ENCODE results near the gene WIZ. TPM values are rescaled to one million over a fixed set of nuclear protein-coding genes. Genes with fewer than 3 reads are reported as not detected.

The WIZ gene
- total and polyA plus RNA-seq, 2 experiments from 2014 or later: 8.9 to 39.5 TPM

DNA sequence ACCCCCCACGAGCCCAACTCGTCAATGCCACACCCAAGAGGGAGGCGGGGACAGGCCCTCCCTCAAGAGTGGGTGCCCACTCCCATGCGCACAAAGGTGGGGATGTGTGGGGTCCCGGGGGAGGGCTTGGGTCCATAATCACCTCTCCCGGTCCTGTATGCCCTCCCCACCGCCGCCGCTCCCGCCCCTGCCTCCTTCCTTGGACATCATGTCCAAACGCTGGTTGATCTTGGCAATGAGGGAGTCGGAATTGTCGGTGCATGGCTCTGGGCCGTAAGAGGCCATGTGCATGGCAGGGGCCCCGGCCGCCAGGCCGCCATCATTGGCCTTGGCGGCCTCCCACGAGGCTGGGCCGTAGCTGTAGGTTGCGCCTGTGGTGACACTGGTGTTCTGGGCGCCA lies 76.1 kb downstream of the WIZ start (continued):
- TF ChIP-seq, protein P1, sequence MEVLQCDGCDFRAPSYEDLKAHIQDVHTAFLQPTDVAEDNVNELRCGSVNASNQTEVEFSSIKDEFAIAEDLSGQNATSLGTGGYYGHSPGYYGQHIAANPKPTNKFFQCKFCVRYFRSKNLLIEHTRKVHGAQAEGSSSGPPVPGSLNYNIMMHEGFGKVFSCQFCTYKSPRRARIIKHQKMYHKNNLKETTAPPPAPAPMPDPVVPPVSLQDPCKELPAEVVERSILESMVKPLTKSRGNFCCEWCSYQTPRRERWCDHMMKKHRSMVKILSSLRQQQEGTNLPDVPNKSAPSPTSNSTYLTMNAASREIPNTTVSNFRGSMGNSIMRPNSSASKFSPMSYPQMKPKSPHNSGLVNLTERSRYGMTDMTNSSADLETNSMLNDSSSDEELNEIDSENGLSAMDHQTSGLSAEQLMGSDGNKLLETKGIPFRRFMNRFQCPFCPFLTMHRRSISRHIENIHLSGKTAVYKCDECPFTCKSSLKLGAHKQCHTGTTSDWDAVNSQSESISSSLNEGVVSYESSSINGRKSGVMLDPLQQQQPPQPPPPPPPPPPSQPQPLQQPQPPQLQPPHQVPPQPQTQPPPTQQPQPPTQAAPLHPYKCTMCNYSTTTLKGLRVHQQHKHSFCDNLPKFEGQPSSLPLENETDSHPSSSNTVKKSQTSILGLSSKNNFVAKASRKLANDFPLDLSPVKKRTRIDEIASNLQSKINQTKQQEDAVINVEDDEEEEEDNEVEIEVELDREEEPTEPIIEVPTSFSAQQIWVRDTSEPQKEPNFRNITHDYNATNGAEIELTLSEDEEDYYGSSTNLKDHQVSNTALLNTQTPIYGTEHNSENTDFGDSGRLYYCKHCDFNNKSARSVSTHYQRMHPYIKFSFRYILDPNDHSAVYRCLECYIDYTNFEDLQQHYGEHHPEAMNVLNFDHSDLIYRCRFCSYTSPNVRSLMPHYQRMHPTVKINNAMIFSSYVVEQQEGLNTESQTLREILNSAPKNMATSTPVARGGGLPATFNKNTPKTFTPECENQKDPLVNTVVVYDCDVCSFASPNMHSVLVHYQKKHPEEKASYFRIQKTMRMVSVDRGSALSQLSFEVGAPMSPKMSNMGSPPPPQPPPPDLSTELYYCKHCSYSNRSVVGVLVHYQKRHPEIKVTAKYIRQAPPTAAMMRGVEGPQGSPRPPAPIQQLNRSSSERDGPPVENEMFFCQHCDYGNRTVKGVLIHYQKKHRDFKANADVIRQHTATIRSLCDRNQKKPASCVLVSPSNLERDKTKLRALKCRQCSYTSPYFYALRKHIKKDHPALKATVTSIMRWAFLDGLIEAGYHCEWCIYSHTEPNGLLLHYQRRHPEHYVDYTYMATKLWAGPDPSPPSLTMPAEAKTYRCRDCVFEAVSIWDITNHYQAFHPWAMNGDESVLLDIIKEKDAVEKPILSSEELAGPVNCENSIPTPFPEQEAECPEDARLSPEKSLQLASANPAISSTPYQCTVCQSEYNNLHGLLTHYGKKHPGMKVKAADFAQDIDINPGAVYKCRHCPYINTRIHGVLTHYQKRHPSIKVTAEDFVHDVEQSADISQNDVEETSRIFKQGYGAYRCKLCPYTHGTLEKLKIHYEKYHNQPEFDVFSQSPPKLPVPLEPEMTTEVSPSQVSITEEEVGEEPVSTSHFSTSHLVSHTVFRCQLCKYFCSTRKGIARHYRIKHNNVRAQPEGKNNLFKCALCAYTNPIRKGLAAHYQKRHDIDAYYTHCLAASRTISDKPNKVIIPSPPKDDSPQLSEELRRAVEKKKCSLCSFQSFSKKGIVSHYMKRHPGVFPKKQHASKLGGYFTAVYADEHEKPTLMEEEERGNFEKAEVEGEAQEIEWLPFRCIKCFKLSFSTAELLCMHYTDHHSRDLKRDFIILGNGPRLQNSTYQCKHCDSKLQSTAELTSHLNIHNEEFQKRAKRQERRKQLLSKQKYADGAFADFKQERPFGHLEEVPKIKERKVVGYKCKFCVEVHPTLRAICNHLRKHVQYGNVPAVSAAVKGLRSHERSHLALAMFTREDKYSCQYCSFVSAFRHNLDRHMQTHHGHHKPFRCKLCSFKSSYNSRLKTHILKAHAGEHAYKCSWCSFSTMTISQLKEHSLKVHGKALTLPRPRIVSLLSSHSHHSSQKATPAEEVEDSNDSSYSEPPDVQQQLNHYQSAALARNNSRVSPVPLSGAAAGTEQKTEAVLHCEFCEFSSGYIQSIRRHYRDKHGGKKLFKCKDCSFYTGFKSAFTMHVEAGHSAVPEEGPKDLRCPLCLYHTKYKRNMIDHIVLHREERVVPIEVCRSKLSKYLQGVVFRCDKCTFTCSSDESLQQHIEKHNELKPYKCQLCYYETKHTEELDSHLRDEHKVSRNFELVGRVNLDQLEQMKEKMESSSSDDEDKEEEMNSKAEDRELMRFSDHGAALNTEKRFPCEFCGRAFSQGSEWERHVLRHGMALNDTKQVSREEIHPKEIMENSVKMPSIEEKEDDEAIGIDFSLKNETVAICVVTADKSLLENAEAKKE (CRISPR knock-in tag; IDR thresholded peaks at IDR 0.05): no peak
- TF ChIP-seq, protein P2, sequence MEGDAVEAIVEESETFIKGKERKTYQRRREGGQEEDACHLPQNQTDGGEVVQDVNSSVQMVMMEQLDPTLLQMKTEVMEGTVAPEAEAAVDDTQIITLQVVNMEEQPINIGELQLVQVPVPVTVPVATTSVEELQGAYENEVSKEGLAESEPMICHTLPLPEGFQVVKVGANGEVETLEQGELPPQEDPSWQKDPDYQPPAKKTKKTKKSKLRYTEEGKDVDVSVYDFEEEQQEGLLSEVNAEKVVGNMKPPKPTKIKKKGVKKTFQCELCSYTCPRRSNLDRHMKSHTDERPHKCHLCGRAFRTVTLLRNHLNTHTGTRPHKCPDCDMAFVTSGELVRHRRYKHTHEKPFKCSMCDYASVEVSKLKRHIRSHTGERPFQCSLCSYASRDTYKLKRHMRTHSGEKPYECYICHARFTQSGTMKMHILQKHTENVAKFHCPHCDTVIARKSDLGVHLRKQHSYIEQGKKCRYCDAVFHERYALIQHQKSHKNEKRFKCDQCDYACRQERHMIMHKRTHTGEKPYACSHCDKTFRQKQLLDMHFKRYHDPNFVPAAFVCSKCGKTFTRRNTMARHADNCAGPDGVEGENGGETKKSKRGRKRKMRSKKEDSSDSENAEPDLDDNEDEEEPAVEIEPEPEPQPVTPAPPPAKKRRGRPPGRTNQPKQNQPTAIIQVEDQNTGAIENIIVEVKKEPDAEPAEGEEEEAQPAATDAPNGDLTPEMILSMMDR (conservative IDR thresholded peaks at IDR 0.05; ENCODE audit: low read depth in 2 of 2): no peak
- no peak for TF ChIP-seq POLR2AphosphoS5 (IDR thresholded peaks at IDR 0.05; ENCODE audit: low read depth)
- TF ChIP-seq CREB1 (CRISPR knock-in tag; IDR thresholded peaks at IDR 0.05; ENCODE audit: low read depth): no peak

DNA sequence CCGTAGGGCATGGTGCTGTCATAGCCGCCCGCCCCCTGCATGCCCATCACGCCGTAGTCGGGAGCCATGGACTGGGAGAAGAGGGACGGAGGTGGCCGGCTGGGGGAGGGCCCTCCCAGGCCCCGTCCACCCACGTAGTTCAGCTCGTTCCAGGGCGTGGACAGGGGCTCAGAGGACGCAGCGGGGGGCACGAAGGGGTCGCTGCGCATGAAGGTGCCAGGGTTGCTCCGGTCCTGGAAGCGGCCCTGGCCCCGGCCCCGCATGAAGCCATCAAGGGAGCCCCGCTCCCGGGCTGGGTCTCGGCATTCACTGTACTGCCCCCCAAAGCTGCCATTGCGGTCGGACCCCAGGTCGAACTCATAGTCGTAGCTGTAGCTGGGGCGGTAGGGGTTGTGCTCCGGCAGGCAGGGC lies 76.9 kb downstream of the WIZ start:
- Histone ChIP-seq H4K20me1 (replicated peaks; ENCODE audit: insufficient read depth) (peaks cover 31% of the 10 kb centered on the region), H3K4me1 (ENCODE audit: insufficient read depth) (peaks cover 4% of the 10 kb centered on the region; the same call in 1 of the 2 replicates), H3K27me3 (ENCODE audit: insufficient read depth) (no peaks in the 10 kb centered on the region), H3K4me3 (no peak overlapping the region), H3K27ac (ENCODE audit: low read depth) (no peak overlapping the region), H3K36me3 (ENCODE audit: insufficient read depth) (peaks cover 19% of the 10 kb centered on the region), H2AFZ (no peak overlapping the region), H3F3A (replicated peaks; ENCODE audit: low read depth) (no peaks in the 10 kb centered on the region; the same call in 1 of the 2 replicates), H3K79me2 (replicated peaks; ENCODE audit: insufficient read depth) (peaks cover 66% of the 10 kb centered on the region), H3K9me2 (ENCODE audit: insufficient read depth) (no peaks in the 10 kb centered on the region), H3K4me2 (no peak overlapping the region)
- DNase-seq (ENCODE audit: low spot score) (no peak), ATAC-seq (no peak)
- no peaks in the 10 kb centered on the region; the same call in 2 of the 3 replicates for H3K9me3 Mint-ChIP-seq
- peaks cover 10% of the 10 kb centered on the region for H3K27me3 Mint-ChIP-seq (ENCODE audit: insufficient read depth, low read depth, poor library complexity)
- H3K27ac Mint-ChIP-seq: no peak overlapping the region
- H3K4me1 Mint-ChIP-seq: peaks cover 9% of the 10 kb centered on the region
- no peak overlapping the region for H3K4me3 Mint-ChIP-seq
- H3K36me3 Mint-ChIP-seq (ENCODE audit: low read depth): peaks cover 55% of the 10 kb centered on the region
- no peak for TF ChIP-seq JUNB (IDR thresholded peaks at IDR 0.05; ENCODE audit: unreplicated experiment)
- TF ChIP-seq NANOG (IDR thresholded peaks at IDR 0.05; ENCODE audit: borderline replicate concordance): no peak
- no peak for TF ChIP-seq POLR2AphosphoS5 (IDR thresholded peaks at IDR 0.05; ENCODE audit: low read depth)
- no peak for TF ChIP-seq EZH2 (IDR thresholded peaks at IDR 0.05; ENCODE audit: low read depth, unreplicated experiment)
- TF ChIP-seq CREB1 (CRISPR knock-in tag; IDR thresholded peaks at IDR 0.05; ENCODE audit: low read depth): no peak
- TF ChIP-seq, protein P3, sequence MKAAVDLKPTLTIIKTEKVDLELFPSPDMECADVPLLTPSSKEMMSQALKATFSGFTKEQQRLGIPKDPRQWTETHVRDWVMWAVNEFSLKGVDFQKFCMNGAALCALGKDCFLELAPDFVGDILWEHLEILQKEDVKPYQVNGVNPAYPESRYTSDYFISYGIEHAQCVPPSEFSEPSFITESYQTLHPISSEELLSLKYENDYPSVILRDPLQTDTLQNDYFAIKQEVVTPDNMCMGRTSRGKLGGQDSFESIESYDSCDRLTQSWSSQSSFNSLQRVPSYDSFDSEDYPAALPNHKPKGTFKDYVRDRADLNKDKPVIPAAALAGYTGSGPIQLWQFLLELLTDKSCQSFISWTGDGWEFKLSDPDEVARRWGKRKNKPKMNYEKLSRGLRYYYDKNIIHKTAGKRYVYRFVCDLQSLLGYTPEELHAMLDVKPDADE (IDR thresholded peaks at IDR 0.05): no peak
- no peak for TF ChIP-seq EZH2phosphoT487 (IDR thresholded peaks at IDR 0.05; ENCODE audit: unreplicated experiment)
- TF ChIP-seq, protein P4, sequence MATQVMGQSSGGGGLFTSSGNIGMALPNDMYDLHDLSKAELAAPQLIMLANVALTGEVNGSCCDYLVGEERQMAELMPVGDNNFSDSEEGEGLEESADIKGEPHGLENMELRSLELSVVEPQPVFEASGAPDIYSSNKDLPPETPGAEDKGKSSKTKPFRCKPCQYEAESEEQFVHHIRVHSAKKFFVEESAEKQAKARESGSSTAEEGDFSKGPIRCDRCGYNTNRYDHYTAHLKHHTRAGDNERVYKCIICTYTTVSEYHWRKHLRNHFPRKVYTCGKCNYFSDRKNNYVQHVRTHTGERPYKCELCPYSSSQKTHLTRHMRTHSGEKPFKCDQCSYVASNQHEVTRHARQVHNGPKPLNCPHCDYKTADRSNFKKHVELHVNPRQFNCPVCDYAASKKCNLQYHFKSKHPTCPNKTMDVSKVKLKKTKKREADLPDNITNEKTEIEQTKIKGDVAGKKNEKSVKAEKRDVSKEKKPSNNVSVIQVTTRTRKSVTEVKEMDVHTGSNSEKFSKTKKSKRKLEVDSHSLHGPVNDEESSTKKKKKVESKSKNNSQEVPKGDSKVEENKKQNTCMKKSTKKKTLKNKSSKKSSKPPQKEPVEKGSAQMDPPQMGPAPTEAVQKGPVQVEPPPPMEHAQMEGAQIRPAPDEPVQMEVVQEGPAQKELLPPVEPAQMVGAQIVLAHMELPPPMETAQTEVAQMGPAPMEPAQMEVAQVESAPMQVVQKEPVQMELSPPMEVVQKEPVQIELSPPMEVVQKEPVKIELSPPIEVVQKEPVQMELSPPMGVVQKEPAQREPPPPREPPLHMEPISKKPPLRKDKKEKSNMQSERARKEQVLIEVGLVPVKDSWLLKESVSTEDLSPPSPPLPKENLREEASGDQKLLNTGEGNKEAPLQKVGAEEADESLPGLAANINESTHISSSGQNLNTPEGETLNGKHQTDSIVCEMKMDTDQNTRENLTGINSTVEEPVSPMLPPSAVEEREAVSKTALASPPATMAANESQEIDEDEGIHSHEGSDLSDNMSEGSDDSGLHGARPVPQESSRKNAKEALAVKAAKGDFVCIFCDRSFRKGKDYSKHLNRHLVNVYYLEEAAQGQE (IDR thresholded peaks at IDR 0.05; ENCODE audit: unreplicated experiment): no peak
